ENCODE results near the gene NPC1L1. TPM values are rescaled to one million over a fixed set of nuclear protein-coding genes. Genes with fewer than 3 reads are reported as not detected.

The NPC1L1 gene
- total and polyA plus RNA-seq, 10 of the 15 experiments (the other 5 are each of a cell fraction or from before 2014, with no cell fraction given) = 0.01 to 0.90 TPM; not detected in 8

DNA sequence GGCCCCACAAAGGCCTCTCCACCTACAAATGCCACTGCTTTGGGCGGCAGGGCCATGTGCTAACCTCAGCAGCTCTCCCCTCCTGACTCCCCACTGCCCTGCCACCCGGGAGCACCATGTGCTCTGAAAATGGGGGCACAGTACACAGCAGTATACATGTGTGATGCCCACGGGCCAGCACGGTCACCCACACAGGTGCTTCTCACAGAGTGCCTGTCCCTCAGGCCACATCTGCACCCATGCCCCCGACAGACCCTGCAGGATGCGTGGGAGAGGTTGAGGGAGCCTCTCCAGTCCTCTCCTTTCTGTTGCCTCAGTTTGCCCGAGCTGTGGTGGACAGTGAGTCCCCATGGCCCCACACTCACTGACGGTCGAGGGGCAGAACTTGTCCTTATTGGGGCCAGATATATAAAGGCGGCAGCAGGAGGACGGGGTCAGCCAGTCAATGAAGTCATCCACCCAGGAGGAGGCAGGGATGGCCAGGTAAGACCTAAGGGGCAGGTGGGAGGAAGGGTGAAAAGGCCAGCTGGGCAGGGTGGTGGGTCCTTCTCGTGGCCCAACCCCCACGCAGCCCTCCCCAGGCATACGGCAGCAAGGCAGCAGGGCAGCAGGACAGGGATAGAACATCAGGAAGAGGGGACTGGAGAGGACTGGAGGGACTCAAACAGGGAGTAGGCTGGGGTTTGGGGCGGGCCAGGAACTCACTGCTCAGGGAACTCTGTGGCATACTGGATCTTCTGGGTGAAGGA is 19.6 kb downstream of the NPC1L1 start:
- peaks cover 2 to 7% of the 10 kb centered on the region in 2 experiments for H3K27me3 ChIP-seq (replicated peaks in 1 of 2; ENCODE audit: control insufficient read depth in 2 of 2, insufficient read depth in 2 of 2, low read length in 1 of 2)
- ChIA-PET POLR2A (no interaction called here), CTCF (interaction anchor here (1.5 kb wide), 1 partner anchor 7 kb away, joined by 3 read pairs; no protein-coding TSS in a partner anchor), RAD21 (ENCODE audit: unreplicated experiment) (no interaction called here), SMC1A (ENCODE audit: uncharacterized antibody, unreplicated experiment) (no interaction called here)
- FAIRE-seq (no peak), DNase-seq (ENCODE audit: low read depth, low spot score) (no peak), ATAC-seq (no peak)
- no peaks in the 10 kb centered on the region for H3K36me3 ChIP-seq (ENCODE audit: control insufficient read depth in 2 of 2, insufficient read depth in 2 of 2, low read length in 1 of 2)
- H3K4me3 ChIP-seq = no peak overlapping the region
- 12% methylated on average over 15 of the region's 15 CpGs for WGBS (ENCODE audit: insufficient coverage, insufficient replicate concordance, low lambda C conversion rate, missing lambda C conversion rate)
- no peak overlapping the region for H3K4me2 ChIP-seq (ENCODE audit: control insufficient read depth, insufficient read depth)
- H3K79me2 ChIP-seq (ENCODE audit: control insufficient read depth, insufficient read depth, low read length) = no peaks in the 10 kb centered on the region
- intact Hi-C loops (cut with micrococcal nuclease; ENCODE audit: unreplicated experiment) = no loop called here
- BruUV-seq (replicated peaks) = no TSS peak
- no peak overlapping the region for H2AFZ ChIP-seq (ENCODE audit: control insufficient read depth, low read depth, low read length)
- H3K9me3 ChIP-seq (replicated peaks; ENCODE audit: control insufficient read depth, insufficient read depth, low read length) = no peaks in the 10 kb centered on the region
- no peaks in the 10 kb centered on the region for H3K4me1 ChIP-seq (ENCODE audit: control insufficient read depth, insufficient read depth, low read length)
- H3K9ac ChIP-seq (ENCODE audit: control insufficient read depth, insufficient read depth, low read length) = no peak overlapping the region
- no peak overlapping the region for H3K27ac ChIP-seq (ENCODE audit: control insufficient read depth, insufficient read depth)
- no peaks in the 10 kb centered on the region for H4K20me1 ChIP-seq (ENCODE audit: control insufficient read depth, insufficient read depth)
- in situ Hi-C loops (cut with MboI) = no loop called here
- TF ChIP-seq LARP7 (IDR thresholded peaks at IDR 0.05) = no peak
- TF ChIP-seq, protein P1, sequence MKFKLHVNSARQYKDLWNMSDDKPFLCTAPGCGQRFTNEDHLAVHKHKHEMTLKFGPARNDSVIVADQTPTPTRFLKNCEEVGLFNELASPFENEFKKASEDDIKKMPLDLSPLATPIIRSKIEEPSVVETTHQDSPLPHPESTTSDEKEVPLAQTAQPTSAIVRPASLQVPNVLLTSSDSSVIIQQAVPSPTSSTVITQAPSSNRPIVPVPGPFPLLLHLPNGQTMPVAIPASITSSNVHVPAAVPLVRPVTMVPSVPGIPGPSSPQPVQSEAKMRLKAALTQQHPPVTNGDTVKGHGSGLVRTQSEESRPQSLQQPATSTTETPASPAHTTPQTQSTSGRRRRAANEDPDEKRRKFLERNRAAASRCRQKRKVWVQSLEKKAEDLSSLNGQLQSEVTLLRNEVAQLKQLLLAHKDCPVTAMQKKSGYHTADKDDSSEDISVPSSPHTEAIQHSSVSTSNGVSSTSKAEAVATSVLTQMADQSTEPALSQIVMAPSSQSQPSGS (IDR thresholded peaks at IDR 0.05; ENCODE audit: low read length) = no peak
- TF ChIP-seq, protein P2, sequence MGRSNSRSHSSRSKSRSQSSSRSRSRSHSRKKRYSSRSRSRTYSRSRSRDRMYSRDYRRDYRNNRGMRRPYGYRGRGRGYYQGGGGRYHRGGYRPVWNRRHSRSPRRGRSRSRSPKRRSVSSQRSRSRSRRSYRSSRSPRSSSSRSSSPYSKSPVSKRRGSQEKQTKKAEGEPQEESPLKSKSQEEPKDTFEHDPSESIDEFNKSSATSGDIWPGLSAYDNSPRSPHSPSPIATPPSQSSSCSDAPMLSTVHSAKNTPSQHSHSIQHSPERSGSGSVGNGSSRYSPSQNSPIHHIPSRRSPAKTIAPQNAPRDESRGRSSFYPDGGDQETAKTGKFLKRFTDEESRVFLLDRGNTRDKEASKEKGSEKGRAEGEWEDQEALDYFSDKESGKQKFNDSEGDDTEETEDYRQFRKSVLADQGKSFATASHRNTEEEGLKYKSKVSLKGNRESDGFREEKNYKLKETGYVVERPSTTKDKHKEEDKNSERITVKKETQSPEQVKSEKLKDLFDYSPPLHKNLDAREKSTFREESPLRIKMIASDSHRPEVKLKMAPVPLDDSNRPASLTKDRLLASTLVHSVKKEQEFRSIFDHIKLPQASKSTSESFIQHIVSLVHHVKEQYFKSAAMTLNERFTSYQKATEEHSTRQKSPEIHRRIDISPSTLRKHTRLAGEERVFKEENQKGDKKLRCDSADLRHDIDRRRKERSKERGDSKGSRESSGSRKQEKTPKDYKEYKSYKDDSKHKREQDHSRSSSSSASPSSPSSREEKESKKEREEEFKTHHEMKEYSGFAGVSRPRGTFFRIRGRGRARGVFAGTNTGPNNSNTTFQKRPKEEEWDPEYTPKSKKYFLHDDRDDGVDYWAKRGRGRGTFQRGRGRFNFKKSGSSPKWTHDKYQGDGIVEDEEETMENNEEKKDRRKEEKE (IDR thresholded peaks at IDR 0.05) = no peak
- TF ChIP-seq NFYA (IDR thresholded peaks at IDR 0.05; ENCODE audit: borderline replicate concordance, low read depth, low read length) = no peak
- no peak for TF ChIP-seq MTA2 (IDR thresholded peaks at IDR 0.05; ENCODE audit: low read depth)
- TF ChIP-seq, protein P3, sequence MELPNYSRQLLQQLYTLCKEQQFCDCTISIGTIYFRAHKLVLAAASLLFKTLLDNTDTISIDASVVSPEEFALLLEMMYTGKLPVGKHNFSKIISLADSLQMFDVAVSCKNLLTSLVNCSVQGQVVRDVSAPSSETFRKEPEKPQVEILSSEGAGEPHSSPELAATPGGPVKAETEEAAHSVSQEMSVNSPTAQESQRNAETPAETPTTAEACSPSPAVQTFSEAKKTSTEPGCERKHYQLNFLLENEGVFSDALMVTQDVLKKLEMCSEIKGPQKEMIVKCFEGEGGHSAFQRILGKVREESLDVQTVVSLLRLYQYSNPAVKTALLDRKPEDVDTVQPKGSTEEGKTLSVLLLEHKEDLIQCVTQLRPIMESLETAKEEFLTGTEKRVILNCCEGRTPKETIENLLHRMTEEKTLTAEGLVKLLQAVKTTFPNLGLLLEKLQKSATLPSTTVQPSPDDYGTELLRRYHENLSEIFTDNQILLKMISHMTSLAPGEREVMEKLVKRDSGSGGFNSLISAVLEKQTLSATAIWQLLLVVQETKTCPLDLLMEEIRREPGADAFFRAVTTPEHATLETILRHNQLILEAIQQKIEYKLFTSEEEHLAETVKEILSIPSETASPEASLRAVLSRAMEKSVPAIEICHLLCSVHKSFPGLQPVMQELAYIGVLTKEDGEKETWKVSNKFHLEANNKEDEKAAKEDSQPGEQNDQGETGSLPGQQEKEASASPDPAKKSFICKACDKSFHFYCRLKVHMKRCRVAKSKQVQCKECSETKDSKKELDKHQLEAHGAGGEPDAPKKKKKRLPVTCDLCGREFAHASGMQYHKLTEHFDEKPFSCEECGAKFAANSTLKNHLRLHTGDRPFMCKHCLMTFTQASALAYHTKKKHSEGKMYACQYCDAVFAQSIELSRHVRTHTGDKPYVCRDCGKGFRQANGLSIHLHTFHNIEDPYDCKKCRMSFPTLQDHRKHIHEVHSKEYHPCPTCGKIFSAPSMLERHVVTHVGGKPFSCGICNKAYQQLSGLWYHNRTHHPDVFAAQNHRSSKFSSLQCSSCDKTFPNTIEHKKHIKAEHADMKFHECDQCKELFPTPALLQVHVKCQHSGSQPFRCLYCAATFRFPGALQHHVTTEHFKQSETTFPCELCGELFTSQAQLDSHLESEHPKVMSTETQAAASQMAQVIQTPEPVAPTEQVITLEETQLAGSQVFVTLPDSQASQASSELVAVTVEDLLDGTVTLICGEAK (IDR thresholded peaks at IDR 0.05; ENCODE audit: borderline replicate concordance) = no peak
- TF ChIP-seq CREM (IDR thresholded peaks at IDR 0.05; ENCODE audit: low read depth) = no peak
- TF ChIP-seq, protein P4, sequence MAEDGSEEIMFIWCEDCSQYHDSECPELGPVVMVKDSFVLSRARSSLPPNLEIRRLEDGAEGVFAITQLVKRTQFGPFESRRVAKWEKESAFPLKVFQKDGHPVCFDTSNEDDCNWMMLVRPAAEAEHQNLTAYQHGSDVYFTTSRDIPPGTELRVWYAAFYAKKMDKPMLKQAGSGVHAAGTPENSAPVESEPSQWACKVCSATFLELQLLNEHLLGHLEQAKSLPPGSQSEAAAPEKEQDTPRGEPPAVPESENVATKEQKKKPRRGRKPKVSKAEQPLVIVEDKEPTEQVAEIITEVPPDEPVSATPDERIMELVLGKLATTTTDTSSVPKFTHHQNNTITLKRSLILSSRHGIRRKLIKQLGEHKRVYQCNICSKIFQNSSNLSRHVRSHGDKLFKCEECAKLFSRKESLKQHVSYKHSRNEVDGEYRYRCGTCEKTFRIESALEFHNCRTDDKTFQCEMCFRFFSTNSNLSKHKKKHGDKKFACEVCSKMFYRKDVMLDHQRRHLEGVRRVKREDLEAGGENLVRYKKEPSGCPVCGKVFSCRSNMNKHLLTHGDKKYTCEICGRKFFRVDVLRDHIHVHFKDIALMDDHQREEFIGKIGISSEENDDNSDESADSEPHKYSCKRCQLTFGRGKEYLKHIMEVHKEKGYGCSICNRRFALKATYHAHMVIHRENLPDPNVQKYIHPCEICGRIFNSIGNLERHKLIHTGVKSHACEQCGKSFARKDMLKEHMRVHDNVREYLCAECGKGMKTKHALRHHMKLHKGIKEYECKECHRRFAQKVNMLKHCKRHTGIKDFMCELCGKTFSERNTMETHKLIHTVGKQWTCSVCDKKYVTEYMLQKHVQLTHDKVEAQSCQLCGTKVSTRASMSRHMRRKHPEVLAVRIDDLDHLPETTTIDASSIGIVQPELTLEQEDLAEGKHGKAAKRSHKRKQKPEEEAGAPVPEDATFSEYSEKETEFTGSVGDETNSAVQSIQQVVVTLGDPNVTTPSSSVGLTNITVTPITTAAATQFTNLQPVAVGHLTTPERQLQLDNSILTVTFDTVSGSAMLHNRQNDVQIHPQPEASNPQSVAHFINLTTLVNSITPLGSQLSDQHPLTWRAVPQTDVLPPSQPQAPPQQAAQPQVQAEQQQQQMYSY (CRISPR knock-in tag; IDR thresholded peaks at IDR 0.05) = no peak
- no peak for TF ChIP-seq SPI1 (IDR thresholded peaks at IDR 0.05; ENCODE audit: borderline replicate concordance, insufficient read depth, low read depth, low read length)
- no peak for TF ChIP-seq RAD21 (IDR thresholded peaks at IDR 0.05; ENCODE audit: insufficient read depth, low read depth, low read length)
